GM23248 (cell line): ENCODE data around the gene LRP2.

Source experiments
- EZH2 ChIP-seq: fragments of 200-600 bp; sonication (generic); IDR thresholded peaks from 2 replicates; pipeline ENCODE4 v1.6.1; 2018; ENCODE audit warnings: antibody characterized with exemption, mild to moderate bottlenecking; ENCODE audit not compliant: insufficient read depth, poor library complexity, severe bottlenecking
- EZH2phosphoT487 ChIP-seq: fragments of 200-600 bp; sonication (generic); IDR thresholded peaks from 2 replicates; pipeline ENCODE4 v1.6.1; 2018; ENCODE audit warnings: antibody characterized with exemption, moderate library complexity, mild to moderate bottlenecking, low read depth; ENCODE audit not compliant: insufficient read depth

DNA sequence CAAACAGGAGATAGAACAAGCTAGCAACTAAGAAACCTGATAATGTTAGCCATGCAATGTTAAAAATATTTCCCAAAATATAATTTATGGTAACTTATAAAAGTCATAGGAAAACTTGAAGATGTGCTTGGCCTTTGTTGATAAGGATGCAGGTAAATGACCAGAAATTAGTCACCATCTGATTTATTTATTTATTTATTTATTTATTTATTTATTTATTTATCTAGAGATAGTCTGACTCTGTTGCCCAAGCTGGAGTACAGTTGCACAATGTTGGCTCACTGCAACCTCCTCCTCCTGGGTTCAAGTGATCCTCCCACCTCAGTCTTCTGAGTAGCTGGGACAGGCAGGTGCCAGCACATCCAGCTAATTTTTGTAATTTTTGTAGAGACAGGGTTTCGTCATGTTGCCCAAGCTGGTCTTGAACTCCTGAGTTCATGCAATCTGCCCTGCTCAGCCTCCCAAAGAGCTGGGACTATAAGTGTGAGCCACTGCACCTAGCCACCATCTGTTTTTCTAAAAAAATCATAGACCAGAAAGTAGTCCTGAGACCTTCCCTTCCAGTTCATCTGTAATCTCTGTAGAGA, 183.4 kb downstream of the LRP2 start:
- TF ChIP-seq EZH2 (no peak), EZH2phosphoT487 (no peak)
